Left ventricle myocardium superior (tissue), 1 donor: ENCODE data around the gene SLC36A1. TPM values are rescaled to one million over a fixed set of nuclear protein-coding genes. Genes with fewer than 3 reads are reported as not detected.
"Not testable (repeated sequence)": the region's sequence is repeated elsewhere in the genome, so short reads cannot be mapped to it uniquely, and the experiment has no call there.

Experiments
- ATAC-seq: fragments of 200-7000 bp; cut with Tn5 transposase; one replicate; pipeline ENCODE4 v1.9.1; 2020; ENCODE audit warnings: mild to moderate bottlenecking, moderate library complexity
- DNase-seq: peaks from one replicate; pipeline ENCODE4 v3.0.0-alpha.2; 2020
- intact Hi-C: fragments of 100-400 bp; cut with micrococcal nuclease; formaldehyde crosslinking; loops from one replicate; pipeline ENCODE4 v1.11.0; 2022
- total RNA-seq: library from RNA; stranded (reverse); fragmentation: NEBNext Ultra II Directional; extraction: Animal tissue kit (Norgen Biotek cat#: 25700); gene quantifications from one replicate; pipeline ENCODE4 v1.2.1, GENCODE V29; 2021
- donor health status: DM: no; HTN: yes; CAD: no; lungs with severe emphysema.

Gene SLC36A1
- total RNA-seq, 1 donor from 2014 or later, result 4.1 TPM

- no peak for DNase-seq
- intact Hi-C loops, result no loop called here
- ATAC-seq, result no peak
These were observed 28.6 kb downstream of the SLC36A1 start for GRCh38 chr5:151476016-151476415.

GRCh38 chr5:151477101-151477500 lies 29.7 kb downstream of the SLC36A1 start:
- intact Hi-C loops, result no loop called here
- DNase-seq, result no peak
- no peak for ATAC-seq

GRCh38 chr5:151480384-151481293 lies 33.2 kb downstream of the SLC36A1 start:
- no peak for DNase-seq
- intact Hi-C loops, result no loop called here
- peak; percentile 75 for ATAC-seq

- intact Hi-C loops, result no loop called here
- DNase-seq, result no peak
- ATAC-seq, result peak; percentile 76
These were observed 35.8 kb downstream of the SLC36A1 start for GRCh38 chr5:151483176-151483575.

- DNase-seq (no peak), ATAC-seq (peak; percentile 67)
- intact Hi-C loops, result no loop called here
These were observed 36.2 kb downstream of the SLC36A1 start for GRCh38 chr5:151483647-151484046.

- no peak for ATAC-seq
- intact Hi-C loops, result no loop called here
- no peak for DNase-seq
These were observed 40.1 kb downstream of the SLC36A1 start for GRCh38 chr5:151487544-151487943.

- ATAC-seq, result no peak
- intact Hi-C loops, result no loop called here
- DNase-seq, result no peak
These were observed 43.2 kb downstream of the SLC36A1 start for GRCh38 chr5:151490627-151491026.

- intact Hi-C loops, result no loop called here
- ATAC-seq (no peak), DNase-seq (no peak)
These were observed 43.7 kb downstream of the SLC36A1 start for GRCh38 chr5:151491062-151491461.

GRCh38 chr5:151492729-151493128 lies 45.3 kb downstream of the SLC36A1 start:
- intact Hi-C loops, result no loop called here
- DNase-seq (no peak), ATAC-seq (peak; percentile 67)

- ATAC-seq (peak; percentile 62), DNase-seq (no peak)
- intact Hi-C loops, result no loop called here
These were observed 46.3 kb downstream of the SLC36A1 start for GRCh38 chr5:151493665-151494064.

GRCh38 chr5:151495320-151495719 lies 47.9 kb downstream of the SLC36A1 start:
- ATAC-seq (no peak), DNase-seq (no peak)
- intact Hi-C loops, result no loop called here

- ATAC-seq, result no peak
- DNase-seq, result no peak
- intact Hi-C loops, result no loop called here
These were observed 48.7 kb downstream of the SLC36A1 start for GRCh38 chr5:151496041-151496484.

- ATAC-seq (no peak), DNase-seq (no peak)
- intact Hi-C loops, result no loop called here
These were observed 50.1 kb downstream of the SLC36A1 start for GRCh38 chr5:151497391-151498002.

GRCh38 chr5:151498395-151499155 lies 51.2 kb downstream of the SLC36A1 start:
- no peak for DNase-seq
- intact Hi-C loops, result no loop called here
- no peak for ATAC-seq

- DNase-seq, result no peak
- intact Hi-C loops, result no loop called here
- ATAC-seq, result no peak
These were observed 52.2 kb downstream of the SLC36A1 start for GRCh38 chr5:151499501-151500035.

GRCh38 chr5:151504006-151504405 lies 56.6 kb downstream of the SLC36A1 start:
- DNase-seq (no peak), ATAC-seq (no peak)
- intact Hi-C loops, result no loop called here

- intact Hi-C loops, ATAC-seq, DNase-seq: not testable (repeated sequence)
These were observed 60.9 kb downstream of the SLC36A1 start for GRCh38 chr5:151508308-151508707.

- ATAC-seq (no peak), DNase-seq (no peak)
- intact Hi-C loops, result no loop called here
These were observed 61.8 kb downstream of the SLC36A1 start for GRCh38 chr5:151509231-151509630.

- no peak for ATAC-seq
- DNase-seq, result no peak
- intact Hi-C loops, result no loop called here
These were observed 62.4 kb downstream of the SLC36A1 start for GRCh38 chr5:151509836-151510235.
